Measurements from ENCODE around the gene TMEM100. TPM values are rescaled to one million over a fixed set of nuclear protein-coding genes. Genes with fewer than 3 reads are reported as not detected.
A peak's percentile ranks its signal among the peaks of the same experiment; 100 is the strongest.

The TMEM100 gene
- total RNA-seq, 4 donors from 2014 or later, result 0.39 to 87.9 (median 6.1) TPM

DNA sequence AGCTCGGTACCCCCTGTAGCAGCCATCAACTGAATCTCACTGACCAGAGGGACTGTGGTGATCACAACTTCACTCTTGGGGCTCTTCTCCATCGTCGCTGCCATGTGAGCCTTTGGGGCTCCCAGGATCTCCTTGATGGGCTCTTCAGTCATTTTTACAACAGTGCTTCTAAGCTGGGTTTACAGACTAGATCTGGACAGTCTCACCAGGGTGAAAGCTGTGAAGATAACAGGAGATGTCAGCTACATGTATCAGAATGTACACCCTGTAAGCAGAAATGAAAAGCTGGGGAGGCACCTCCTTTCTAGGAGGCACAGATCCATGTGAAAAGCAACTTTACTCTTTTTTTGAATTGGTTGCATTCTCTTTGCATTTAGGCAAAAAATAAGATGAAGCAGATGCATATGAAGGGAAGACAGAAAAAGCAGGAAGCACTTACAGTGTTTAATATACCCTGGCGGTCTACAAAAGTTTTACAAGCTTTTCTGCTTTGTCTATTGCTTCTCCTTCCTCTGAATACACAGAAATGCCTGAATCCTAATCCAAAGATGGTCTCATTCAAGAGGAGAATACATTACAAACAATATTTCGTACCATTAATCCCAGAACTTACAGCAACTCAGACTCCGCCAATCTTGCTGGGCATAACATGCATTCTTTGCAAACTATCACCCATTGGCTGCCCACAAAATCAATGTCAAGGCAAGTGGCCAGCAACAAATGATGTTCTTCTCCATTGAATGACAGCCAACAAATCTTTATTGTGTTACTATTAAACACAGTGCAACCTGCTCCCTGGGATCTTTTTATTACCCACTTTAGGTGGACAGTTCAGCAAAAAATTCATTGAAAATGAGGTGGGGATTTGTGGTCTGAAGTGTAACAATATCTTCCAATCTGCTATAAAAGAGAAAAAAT lies 1.5 kb downstream of the TMEM100 start:
- H3K4me3 ChIP-seq, result peak overlapping the region in 2 of 4 donors; percentile 44 to 48
- DNase-seq, result no peak
- intact Hi-C loops (cut with DNase I; ENCODE audit: low total_unique reads) (loop anchor here (5.0 kb wide), 1 partner anchor 101 kb away; no protein-coding TSS in a partner anchor), in situ Hi-C loops (cut with MboI; ENCODE audit: low sequenced_read_pairs in 4 of 4) (no loop called here)
- H3K4me1 ChIP-seq, result peaks cover 7 to 9% of the 10 kb centered on the region in 2 donors
- TF ChIP-seq POLR2A (IDR thresholded peaks at IDR 0.05), result no peak
- TF ChIP-seq, protein P1, sequence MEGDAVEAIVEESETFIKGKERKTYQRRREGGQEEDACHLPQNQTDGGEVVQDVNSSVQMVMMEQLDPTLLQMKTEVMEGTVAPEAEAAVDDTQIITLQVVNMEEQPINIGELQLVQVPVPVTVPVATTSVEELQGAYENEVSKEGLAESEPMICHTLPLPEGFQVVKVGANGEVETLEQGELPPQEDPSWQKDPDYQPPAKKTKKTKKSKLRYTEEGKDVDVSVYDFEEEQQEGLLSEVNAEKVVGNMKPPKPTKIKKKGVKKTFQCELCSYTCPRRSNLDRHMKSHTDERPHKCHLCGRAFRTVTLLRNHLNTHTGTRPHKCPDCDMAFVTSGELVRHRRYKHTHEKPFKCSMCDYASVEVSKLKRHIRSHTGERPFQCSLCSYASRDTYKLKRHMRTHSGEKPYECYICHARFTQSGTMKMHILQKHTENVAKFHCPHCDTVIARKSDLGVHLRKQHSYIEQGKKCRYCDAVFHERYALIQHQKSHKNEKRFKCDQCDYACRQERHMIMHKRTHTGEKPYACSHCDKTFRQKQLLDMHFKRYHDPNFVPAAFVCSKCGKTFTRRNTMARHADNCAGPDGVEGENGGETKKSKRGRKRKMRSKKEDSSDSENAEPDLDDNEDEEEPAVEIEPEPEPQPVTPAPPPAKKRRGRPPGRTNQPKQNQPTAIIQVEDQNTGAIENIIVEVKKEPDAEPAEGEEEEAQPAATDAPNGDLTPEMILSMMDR (IDR thresholded peaks at IDR 0.05 in 4 of 5, conservative IDR thresholded peaks at IDR 0.05 in 1 of 5), result no peak
- no peaks in the 10 kb centered on the region for H3K9me3 ChIP-seq
- no peaks in the 10 kb centered on the region for H3K36me3 ChIP-seq
- ATAC-seq, result no peak
- peak overlapping the region in 1 of 4 donors; percentile 72 for H3K27ac ChIP-seq
- no peaks in the 10 kb centered on the region for H3K27me3 ChIP-seq

DNA sequence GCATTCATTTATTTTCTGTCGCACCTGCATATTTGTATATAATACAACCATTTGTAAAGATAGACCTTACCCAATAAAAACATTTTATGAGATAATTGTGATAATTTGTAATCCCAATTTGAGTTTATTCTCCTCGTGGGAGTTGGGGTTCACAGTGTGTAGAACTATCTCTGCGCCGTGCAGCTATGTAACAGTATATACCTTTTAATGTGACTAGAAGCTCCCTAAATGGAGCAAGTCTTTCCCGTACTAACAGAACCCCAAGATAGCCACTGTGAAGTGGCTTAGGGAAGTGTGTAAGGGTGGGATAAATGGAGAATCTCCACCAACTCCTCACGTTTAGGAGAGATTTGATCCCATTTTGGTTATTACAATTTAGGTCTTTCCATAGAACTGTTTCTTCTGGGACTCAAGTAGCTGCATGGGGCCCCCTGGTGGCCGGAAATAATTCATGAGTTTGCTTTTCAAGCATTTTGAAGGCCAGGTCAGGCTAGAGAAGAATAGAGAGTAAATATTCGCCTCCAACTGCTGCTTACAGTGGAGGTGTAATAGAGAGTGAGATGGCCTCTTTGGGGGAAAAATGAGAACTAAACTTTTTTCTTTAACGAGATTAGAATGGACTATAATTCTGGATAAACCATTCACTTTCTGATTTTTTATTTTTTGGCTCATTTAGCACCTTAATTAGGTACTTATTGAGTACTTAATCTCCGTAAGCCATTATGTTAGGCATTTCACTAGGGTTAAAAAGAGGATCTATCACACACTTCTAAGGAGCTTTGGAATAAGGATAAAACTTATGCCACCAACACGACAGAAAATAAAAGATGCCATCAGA lies 4.5 kb downstream of the TMEM100 start:
- peak; percentile 58 to 64 for ATAC-seq
- no peaks in the 10 kb centered on the region for H3K9me3 ChIP-seq
- peaks cover 5 to 7% of the 10 kb centered on the region in 2 donors for H3K4me1 ChIP-seq
- no peaks in the 10 kb centered on the region for H3K36me3 ChIP-seq
- intact Hi-C loops (cut with DNase I; ENCODE audit: low total_unique reads), result loop anchor here (1.0 kb wide), 1 partner anchor 192 kb away; no protein-coding TSS in a partner anchor
- TF ChIP-seq, protein P1 (IDR thresholded peaks at IDR 0.05 in 4 of 5, conservative IDR thresholded peaks at IDR 0.05 in 1 of 5), result peak; percentile 52 to 91 (median 81)
- TF ChIP-seq POLR2A (IDR thresholded peaks at IDR 0.05), result no peak
- H3K27ac ChIP-seq, result no peak overlapping the region
- peak; percentile 51 to 78 for DNase-seq
- no peak overlapping the region for H3K4me3 ChIP-seq
- H3K27me3 ChIP-seq, result no peaks in the 10 kb centered on the region
- in situ Hi-C loops (cut with MboI; ENCODE audit: low sequenced_read_pairs in 4 of 4), result loop anchor here (5.0 to 10.0 kb wide), 3 partner anchors 54 to 191 kb away; no protein-coding TSS in a partner anchor

DNA sequence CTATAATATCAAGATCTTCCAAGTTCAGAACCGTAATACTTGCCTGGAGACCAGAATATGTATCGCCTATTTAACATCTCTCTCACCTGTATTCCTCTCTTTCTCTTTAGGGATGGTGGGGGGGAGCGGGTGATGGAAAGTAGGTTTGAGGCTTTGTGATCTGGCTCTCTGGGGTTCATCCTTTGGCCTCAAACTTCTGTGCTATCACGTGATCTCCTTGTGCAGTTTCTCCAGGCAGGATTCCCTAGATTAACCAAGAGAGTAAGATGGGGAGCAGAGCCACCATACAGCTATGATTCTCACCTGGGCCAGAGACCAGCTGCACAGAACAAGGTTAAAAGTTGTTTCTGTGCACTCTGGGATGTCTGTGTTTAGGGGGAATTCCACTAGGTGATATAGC lies 5.2 kb downstream of the TMEM100 start:
- no peaks in the 10 kb centered on the region for H3K36me3 ChIP-seq
- H3K9me3 ChIP-seq, result no peaks in the 10 kb centered on the region
- no peak overlapping the region for H3K4me3 ChIP-seq
- no peak overlapping the region for H3K27ac ChIP-seq
- in situ Hi-C loops (cut with MboI; ENCODE audit: low sequenced_read_pairs in 4 of 4) (loop anchor here (5.0 to 10.0 kb wide), 3 partner anchors 55 to 190 kb away; no protein-coding TSS in a partner anchor), intact Hi-C loops (cut with DNase I; ENCODE audit: low total_unique reads) (loop anchor here (1.0 kb wide), 1 partner anchor 191 kb away; no protein-coding TSS in a partner anchor)
- no peak for ATAC-seq
- TF ChIP-seq POLR2A (IDR thresholded peaks at IDR 0.05), result no peak
- TF ChIP-seq, protein P1 (IDR thresholded peaks at IDR 0.05 in 4 of 5, conservative IDR thresholded peaks at IDR 0.05 in 1 of 5), result no peak
- H3K27me3 ChIP-seq, result no peaks in the 10 kb centered on the region
- no peak for DNase-seq
- H3K4me1 ChIP-seq, result peaks cover 0 to 7% of the 10 kb centered on the region in 2 donors

DNA sequence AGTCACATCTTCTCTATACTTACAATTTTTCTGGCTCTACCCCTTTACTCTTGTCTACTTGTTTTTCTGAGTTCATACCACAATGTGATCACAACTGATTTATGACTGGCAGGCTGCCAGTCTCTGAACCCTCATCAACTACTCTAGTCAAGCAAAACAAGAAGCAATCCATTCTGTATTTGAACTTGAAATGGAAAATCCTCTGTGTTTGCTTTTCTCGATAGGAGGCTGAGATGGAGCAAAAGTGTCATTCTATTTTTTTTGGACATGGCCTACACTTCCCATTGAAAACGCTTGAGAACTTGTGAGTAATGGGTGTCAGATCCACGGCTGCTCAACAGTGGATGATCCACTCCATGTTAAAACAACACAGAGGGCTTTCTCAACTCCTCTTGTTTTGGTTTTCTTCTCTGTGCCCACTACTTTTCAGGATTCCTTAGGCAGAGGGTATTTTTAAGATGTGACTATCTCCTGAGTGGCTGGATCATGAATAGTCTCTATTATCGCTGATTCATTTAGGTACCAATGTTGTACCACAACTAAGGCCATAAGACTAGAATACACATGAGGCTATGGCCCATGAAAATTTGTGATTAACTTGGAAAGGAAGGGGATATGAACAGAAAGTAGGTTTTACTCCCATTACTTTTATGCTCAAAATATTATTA lies 11.7 kb downstream of the TMEM100 start:
- no peak overlapping the region for H3K4me3 ChIP-seq
- peak overlapping the region; percentile 88 to 96 (median 94) for H3K27ac ChIP-seq
- no peaks in the 10 kb centered on the region for H3K27me3 ChIP-seq
- intact Hi-C loops (cut with DNase I; ENCODE audit: low total_unique reads), result loop anchor here (2.0 kb wide), 4 partner anchors 22 to 72 kb away; no protein-coding TSS in a partner anchor
- no peak for DNase-seq
- no peaks in the 10 kb centered on the region for H3K9me3 ChIP-seq
- no peaks in the 10 kb centered on the region for H3K36me3 ChIP-seq
- ATAC-seq, result peak; percentile 7 to 8
- no peak for TF ChIP-seq POLR2A (IDR thresholded peaks at IDR 0.05)
- TF ChIP-seq, protein P1 (IDR thresholded peaks at IDR 0.05 in 4 of 5, conservative IDR thresholded peaks at IDR 0.05 in 1 of 5), result no peak
- H3K4me1 ChIP-seq, result peaks cover 44 to 50% of the 10 kb centered on the region in 2 donors
- in situ Hi-C loops (cut with MboI; ENCODE audit: low sequenced_read_pairs in 4 of 4), result loop anchor here in 1 of 4 donors (10.0 kb wide), 1 partner anchor 64 kb away; no protein-coding TSS in a partner anchor
